ELF-1 (cell line): Measurements from ENCODE around the gene ADRA2B.
"Not testable (repeated sequence)": the region's sequence is repeated elsewhere in the genome, so short reads cannot be mapped to it uniquely, and the experiment has no call there.

Source experiments
- DNase-seq: peaks from one replicate; pipeline ENCODE4 v3.0.0-alpha.2; 2016; ENCODE audit warnings: low read depth, low spot score

The ADRA2B gene

GRCh38 chr2:96150007-96150640 lies 33.8 kb upstream of the ADRA2B start:
- DNase-seq, result no peak

GRCh38 chr2:96148410-96149217 lies 32.2 kb upstream of the ADRA2B start:
- peak; percentile 87 for DNase-seq

GRCh38 chr2:96147593-96148201 lies 31.3 kb upstream of the ADRA2B start:
- no peak for DNase-seq

DNA sequence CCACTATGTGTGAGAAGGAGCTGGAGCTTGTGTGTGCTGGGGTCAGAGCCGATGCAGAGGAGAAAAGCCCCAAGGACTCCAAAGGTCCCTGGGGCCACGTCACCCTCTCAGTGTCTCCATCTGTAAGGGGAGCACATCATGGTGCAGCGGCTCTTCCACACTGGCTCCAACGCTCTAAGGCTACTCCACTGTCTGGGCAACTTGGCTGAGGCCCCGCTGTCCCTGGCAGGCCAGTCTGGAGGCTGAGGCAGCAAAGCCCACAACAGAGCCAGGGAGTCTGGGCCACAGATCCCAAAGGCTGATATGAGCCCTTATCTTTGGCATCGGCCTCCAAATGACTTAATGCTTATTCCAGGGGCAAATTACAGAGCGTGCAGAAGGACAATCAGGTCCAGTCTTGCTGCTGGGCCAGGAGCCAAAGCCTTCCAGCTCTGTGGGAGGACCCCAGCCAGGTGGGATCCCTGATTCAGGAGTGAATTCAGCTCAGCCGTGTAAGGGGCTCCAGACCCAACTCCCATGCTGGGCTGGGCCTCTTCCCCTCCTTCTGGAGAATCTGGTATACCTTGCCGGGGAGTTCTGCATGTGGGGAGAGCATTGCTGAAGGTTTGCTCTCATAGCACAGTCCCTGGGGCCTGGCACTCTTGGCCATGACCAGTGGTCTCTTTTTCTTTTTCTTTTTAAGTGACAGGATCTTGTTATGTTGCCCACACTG lies 30.7 kb upstream of the ADRA2B start:
- peak; percentile 64 for DNase-seq

DNA sequence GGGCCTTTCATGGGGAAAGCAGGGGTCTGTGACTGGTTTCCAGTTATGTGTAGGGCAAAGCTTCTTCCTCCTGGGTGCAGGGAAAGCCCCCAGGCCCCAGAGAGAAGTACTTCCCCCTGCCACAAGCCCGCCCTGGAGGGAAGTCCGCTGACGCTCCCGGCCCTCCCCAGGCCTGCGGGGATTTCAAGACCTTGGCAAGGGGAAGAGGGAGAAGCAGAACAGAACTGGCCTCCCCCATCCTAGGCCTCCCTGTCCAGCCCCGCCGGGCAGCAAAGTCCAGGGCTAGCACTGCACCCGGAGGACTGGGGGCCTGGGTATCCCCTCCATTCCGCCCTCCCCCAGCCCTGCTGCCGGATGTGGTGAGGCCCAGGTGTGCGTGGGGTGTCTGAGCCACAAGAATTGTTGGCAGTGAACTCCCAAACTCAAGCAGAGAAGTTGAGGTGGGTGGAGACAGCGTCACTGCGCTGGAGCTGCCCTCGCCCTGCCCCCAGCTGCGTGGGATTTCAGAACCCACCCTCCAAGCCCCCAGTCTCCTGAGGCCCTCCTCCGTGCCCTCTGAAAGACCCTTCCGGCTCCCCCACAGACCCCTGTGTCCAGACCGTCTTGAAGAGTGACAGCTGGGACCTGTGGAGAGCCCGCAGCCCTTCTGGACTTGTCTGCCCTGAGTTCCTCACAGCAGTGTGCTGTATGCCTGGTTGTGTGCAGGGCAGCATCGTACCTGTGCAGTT lies 29.9 kb upstream of the ADRA2B start:
- peak; percentile 27 for DNase-seq

GRCh38 chr2:96145848-96146152 lies 29.4 kb upstream of the ADRA2B start:
- DNase-seq, result no peak

DNA sequence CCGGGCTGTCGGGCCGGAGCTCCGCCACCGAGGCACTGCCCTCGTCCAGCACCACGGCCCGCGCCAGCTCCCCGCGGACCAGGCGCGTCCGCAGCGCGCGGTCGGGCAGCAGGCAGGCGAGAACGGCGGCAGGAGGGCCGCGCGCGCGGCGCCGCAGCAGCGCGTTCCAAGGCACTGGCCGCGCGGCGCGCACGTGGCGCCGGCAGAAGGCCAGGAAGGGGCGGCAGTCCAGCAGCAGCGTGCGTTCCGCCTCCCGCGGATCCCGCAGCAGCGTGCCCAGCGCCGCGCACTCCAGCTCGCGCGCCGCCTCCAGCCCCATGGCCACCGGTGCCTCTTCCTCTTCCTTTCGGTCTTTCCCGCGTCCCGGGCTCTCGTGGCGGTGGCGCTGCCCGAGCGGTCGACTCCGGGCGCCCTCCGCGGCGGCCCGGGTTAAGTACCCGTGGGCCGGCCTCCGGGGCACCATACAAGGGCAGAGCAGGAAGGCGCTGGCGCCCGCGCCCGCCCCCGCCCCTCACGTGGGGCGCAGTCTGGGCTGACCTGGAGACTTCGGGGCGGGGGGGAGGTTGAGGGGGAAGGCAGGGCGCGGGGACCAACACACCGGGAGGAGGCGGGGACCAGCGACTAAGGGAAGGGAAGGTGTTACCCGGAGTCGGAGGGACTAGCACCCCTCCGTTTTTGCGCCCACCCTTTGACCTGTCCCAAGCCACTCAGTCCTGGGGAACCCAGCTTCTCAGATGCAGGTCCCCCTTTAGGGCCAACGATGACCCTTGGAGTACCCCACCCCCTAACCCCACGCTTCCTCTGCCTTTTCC lies 28.9 kb upstream of the ADRA2B start, which contains the start of gene DUSP2:
Gene DUSP2 (minus strand): TSS at position 405 of the 812 bp plus-strand sequence. CDS start 86 bp downstream, at position 319.
- peak; percentile 71 for DNase-seq

- peak; percentile 63 for DNase-seq
Measured at GRCh38 chr2:96144481-96145035, 28.2 kb upstream of the ADRA2B start.

DNA sequence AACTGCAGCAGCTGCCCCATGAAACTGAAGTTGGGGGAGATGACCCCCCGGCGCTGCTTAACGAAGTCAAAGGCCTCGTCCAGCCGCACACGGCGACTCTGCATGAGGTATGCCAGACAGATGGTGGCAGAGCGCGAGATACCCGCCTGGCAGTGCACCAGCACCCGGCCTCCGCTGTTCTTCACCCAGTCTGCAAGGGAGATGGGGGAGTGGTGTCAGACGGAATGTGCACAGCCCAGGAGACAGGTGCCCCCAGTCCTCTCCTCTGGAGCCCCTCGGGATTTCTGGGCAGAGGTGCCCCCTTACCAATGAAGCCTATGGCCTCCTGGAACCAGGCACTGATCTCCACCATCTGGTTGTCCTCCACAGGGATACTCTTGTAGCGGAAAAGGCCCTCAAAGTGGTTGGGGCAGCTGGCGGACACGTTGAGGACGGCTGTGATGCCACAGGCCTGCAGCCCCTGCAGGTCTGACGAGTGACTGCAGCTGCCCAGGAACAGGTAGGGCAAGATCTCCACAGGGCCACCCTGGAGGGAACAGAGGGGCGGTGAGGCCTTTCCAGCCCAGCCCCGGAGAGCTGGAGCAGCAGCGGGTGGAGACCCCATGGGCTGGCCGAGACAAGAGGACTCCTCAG lies 27.6 kb upstream of the ADRA2B start:
- peak; percentile 74 for DNase-seq

GRCh38 chr2:96143231-96143847 lies 27.0 kb upstream of the ADRA2B start:
- DNase-seq, result no peak

- no peak for DNase-seq
Measured at GRCh38 chr2:96142217-96143113, 26.1 kb upstream of the ADRA2B start.

DNA sequence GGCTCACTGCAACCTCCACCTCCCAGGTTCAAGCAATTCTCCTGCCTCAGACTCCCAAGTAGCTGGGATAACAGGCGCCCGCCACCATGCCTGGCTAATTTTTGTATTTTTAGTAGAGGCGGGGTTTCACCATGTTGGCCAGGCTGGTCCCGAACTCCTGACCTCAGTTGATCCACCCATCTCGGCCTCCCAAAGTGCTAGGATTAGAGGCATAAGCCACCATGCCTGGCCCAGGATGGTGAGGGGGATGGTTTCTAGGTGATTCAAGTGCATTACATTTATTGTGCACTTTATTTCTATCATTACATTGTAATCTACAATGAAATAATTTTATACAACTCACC lies 25.2 kb upstream of the ADRA2B start:
- not testable (repeated sequence) for DNase-seq

DNA sequence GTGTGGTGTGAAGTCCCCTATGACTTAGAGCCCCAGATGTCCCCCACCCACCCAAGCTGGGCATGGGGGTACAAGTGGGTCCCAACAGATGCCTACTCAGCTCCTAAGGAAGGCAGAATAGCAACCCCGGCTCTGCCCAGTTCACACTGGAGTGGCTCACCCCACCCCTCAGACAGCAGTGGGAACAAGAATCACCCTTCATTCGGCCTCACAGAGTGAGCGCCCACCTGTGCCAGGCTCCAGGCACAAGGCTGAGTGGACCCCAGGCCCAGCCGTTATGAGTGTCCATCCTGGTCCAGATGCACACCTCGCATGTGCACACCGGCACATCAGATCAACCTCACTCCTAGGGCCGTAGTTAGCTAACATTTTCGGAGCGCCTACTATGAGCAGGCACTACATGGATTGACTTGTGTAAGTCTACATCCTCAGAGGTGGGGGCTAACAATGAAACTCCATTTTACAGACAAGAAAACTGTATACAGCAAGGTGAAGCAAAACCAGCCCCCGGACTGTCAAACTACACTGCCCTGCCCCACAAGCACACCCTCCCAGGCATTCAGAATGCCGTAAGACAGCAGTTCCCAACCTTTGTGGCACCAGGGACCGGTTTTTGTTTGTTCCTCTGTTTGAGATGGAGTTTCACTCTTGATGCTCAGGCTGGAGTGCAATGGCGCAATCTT lies 24.7 kb upstream of the ADRA2B start:
- no peak for DNase-seq

- no peak for DNase-seq
Measured at GRCh38 chr2:96139181-96139758, 22.9 kb upstream of the ADRA2B start.

DNA sequence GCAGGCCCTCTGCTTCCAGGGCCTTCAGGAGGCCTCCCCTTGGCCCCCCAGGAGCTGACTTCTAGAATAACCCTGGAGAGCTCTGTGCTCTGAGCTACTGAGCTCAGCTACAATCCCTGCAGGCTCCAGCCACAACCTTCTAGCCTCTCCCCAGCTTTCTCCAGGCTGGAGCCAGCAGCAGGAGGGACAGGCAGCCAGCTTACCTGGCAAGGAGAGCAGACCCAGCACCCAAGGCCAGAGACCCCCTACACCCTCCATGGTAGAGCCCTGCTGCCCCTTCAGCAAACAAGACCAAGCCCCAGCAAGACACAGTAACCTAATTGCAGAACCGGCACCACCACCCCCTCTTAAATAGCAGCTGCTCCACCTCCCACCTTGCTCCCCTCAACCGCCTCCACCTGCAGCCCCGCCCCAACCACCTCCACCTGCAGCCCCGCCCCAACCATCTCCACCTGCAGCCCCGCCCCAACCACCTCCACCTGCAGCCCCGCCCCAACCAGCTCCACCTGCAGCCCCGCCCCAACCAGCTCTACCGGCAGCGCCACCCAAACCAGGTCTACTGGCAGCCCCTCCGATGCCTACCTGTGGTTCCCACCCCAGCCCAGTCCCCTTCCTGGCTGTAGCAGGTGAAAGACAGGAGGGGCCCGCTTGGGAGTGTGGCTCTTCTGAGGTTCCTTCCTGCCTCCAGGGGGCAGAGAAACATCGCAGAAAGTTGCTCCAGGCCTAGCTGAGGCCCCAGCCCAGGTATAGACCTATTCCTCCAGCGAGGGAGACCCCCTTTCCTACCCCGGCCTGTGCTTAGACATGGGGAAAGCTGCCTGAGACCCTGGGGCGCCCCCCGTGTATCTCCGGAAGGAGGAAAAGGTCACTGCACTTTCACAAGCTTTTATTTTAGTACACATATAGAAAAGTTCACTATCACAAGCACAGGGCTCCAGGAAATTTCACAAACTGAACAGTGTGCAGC lies 22.1 kb upstream of the ADRA2B start, which contains the start of gene ASTL:
Gene ASTL (minus strand): TSS at position 324 of the 967 bp plus-strand sequence. CDS start 66 bp downstream, at position 258.
- peak; percentile 73 for DNase-seq
